ENCODE measurements around the gene SMTNL2. TPM values are rescaled to one million over a fixed set of nuclear protein-coding genes. Genes with fewer than 3 reads are reported as not detected.

SMTNL2 gene
- total and polyA plus RNA-seq, 2 of the 4 experiments (the other 2 are of a cell fraction) = not detected

GRCh38 chr17:4583206-4583605 lies 1.1 kb upstream of the SMTNL2 start:
- Histone ChIP-seq H2BK15ac (ENCODE audit: low read depth, low read length) (no peak overlapping the region), H3K9me3 (ENCODE audit: control insufficient read depth, insufficient read depth, low read length) (no peaks in the 10 kb centered on the region), H3K36me3 (ENCODE audit: control insufficient read depth, insufficient read depth, low read length) (no peaks in the 10 kb centered on the region), H3K79me1 (ENCODE audit: low read depth in 1 of 2, low read length in 2 of 2) (no peaks in the 10 kb centered on the region), H3K4me2 (ENCODE audit: low read depth, low read length) (no peak overlapping the region), H3K27ac (ENCODE audit: insufficient read depth, low read length) (no peak overlapping the region), H4K91ac (ENCODE audit: insufficient read depth, low read depth, low read length) (no peak overlapping the region), H4K5ac (ENCODE audit: low read depth, low read length) (no peak overlapping the region), H2AFZ (replicated peaks; ENCODE audit: low read length, poor library complexity) (no peak overlapping the region), H2BK20ac (ENCODE audit: low read depth, low read length) (no peak overlapping the region), H3K14ac (replicated peaks; ENCODE audit: low read depth, low read length) (no peak overlapping the region), H3K9me1 (ENCODE audit: insufficient read depth, low read length) (no peaks in the 10 kb centered on the region), H4K8ac (ENCODE audit: low read depth in 2 of 2, low read length in 2 of 2) (no peak overlapping the region), H3K4me3 (ENCODE audit: insufficient read depth, low read depth, low read length) (no peak overlapping the region), H3K27me3 (ENCODE audit: control insufficient read depth, insufficient read depth, low read length) (peaks cover 67% of the 10 kb centered on the region), H3K4me1 (ENCODE audit: control insufficient read depth, insufficient read depth, low read length) (no peaks in the 10 kb centered on the region; the same call in 1 of the 2 replicates), H3K4ac (ENCODE audit: low read depth, low read length) (no peak overlapping the region), H4K20me1 (ENCODE audit: insufficient read depth, low read length) (no peaks in the 10 kb centered on the region), H2AK9ac (replicated peaks; ENCODE audit: low read depth, low read length, poor library complexity) (no peak overlapping the region), H3K56ac (ENCODE audit: extremely low read depth, insufficient read depth, low read length) (no peak overlapping the region), H3K18ac (ENCODE audit: low read depth, low read length) (no peak overlapping the region), H3K23ac (ENCODE audit: low read depth, low read length) (no peak overlapping the region), H2BK5ac (ENCODE audit: low read depth, low read length, poor library complexity, severe bottlenecking) (no peak overlapping the region), H2BK120ac (ENCODE audit: low read depth, low read length) (no peak overlapping the region), H3K9ac (ENCODE audit: low read depth, low read length) (no peak overlapping the region), H2AK5ac (ENCODE audit: low read depth, low read length) (no peak overlapping the region)
- TF ChIP-seq MXI1 (IDR thresholded peaks at IDR 0.05; ENCODE audit: borderline replicate concordance, low read depth, low read length) = no peak
- no peak for TF ChIP-seq CTCF (conservative IDR thresholded peaks at IDR 0.05; ENCODE audit: low read depth, low read length)
- no peak for TF ChIP-seq NFE2L2 (IDR thresholded peaks at IDR 0.05; ENCODE audit: low read depth, low read length)
- TF ChIP-seq USF2 (IDR thresholded peaks at IDR 0.05; ENCODE audit: low read depth, low read length) = no peak
- TF ChIP-seq BHLHE40 (IDR thresholded peaks at IDR 0.05; ENCODE audit: low read depth, low read length) = no peak
- TF ChIP-seq MAZ (IDR thresholded peaks at IDR 0.05; ENCODE audit: borderline replicate concordance, low read depth, low read length) = no peak
- TF ChIP-seq FOS (IDR thresholded peaks at IDR 0.05; ENCODE audit: low read depth, low read length) = no peak
- TF ChIP-seq MAFK (IDR thresholded peaks at IDR 0.05; ENCODE audit: low read depth, low read length) = no peak
- no peak for TF ChIP-seq RFX5 (IDR thresholded peaks at IDR 0.05; ENCODE audit: low read depth, low read length)
- TF ChIP-seq CEBPB (IDR thresholded peaks at IDR 0.05; ENCODE audit: low read depth, low read length) = no peak
- no peak for TF ChIP-seq ELK1 (IDR thresholded peaks at IDR 0.05; ENCODE audit: borderline replicate concordance, low read depth, low read length)
- TF ChIP-seq POLR2A (IDR thresholded peaks at IDR 0.05; ENCODE audit: low read depth, low read length) = no peak
- no peak for TF ChIP-seq SMC3 (IDR thresholded peaks at IDR 0.05; ENCODE audit: low read depth, low read length)
- dilution Hi-C loops (cut with HindIII; ENCODE audit: low sequenced_read_pairs, unreplicated experiment) (no loop called here), in situ Hi-C loops (cut with MboI; ENCODE audit: low sequenced_read_pairs) (no loop called here), intact Hi-C loops (cut with micrococcal nuclease) (no loop called here)
- no TSS peak for BruUV-seq (replicated peaks)
- ChIA-PET CTCF (interaction anchor here (1.6 kb wide), 1 partner anchor 16 kb away, joined by 8 read pairs; no protein-coding TSS in a partner anchor), POLR2A (ENCODE audit: unreplicated experiment) (no interaction called here)
- WGBS, 2 experiments (ENCODE audit: extremely low coverage in 2 of 2, insufficient read length in 1 of 2) = no CpG with 5 or more reads among the region's 3 CpGs
- DNase-seq (no peak), ATAC-seq (ENCODE audit: low read depth) (no peak)

Measured in IMR-90 (cell line).